Measurements from ENCODE around the gene LRRC8C.

DNA sequence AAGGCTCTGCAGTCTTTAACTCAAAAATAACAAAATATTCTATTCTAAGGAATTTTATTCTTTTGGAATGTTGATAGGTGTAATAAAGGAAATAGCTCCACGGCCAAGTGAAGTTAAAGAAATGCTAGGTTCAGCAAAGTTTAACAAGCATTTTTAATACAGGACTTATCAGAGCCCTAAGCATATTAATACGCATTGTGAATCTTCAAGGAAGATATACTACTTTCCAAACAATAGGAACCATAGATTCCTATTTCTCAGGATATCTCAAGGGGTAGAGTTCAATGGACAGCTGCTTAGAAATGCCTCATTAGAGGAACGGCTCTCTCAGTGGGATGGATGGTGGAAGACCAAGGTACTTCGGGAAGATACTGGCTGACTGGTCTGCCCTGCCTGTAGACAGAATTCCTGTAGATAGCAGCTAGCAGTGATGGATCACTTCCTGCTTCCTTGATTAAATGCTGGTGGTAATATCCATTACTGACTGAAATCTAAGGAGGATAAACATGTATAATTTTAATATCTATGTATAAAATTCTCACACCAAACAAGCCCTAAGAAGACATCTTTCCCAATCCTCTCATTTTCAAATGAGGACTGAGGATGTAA is 8.1 kb upstream of the LRRC8C start:
- TF ChIP-seq, protein P1, sequence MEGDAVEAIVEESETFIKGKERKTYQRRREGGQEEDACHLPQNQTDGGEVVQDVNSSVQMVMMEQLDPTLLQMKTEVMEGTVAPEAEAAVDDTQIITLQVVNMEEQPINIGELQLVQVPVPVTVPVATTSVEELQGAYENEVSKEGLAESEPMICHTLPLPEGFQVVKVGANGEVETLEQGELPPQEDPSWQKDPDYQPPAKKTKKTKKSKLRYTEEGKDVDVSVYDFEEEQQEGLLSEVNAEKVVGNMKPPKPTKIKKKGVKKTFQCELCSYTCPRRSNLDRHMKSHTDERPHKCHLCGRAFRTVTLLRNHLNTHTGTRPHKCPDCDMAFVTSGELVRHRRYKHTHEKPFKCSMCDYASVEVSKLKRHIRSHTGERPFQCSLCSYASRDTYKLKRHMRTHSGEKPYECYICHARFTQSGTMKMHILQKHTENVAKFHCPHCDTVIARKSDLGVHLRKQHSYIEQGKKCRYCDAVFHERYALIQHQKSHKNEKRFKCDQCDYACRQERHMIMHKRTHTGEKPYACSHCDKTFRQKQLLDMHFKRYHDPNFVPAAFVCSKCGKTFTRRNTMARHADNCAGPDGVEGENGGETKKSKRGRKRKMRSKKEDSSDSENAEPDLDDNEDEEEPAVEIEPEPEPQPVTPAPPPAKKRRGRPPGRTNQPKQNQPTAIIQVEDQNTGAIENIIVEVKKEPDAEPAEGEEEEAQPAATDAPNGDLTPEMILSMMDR (IDR thresholded peaks at IDR 0.05): no peak
- no peak for TF ChIP-seq POLR2A (IDR thresholded peaks at IDR 0.05)

Measured in heart left ventricle (tissue), 13 donors.